ENCODE results near the gene TBX4.

The TBX4 gene

GRCh38 chr17:61492759-61493526 lies 40.7 kb downstream of the TBX4 start:
- TF ChIP-seq EP300 (IDR thresholded peaks at IDR 0.05; ENCODE audit: borderline replicate concordance), result no peak
- no peak for TF ChIP-seq TEAD4 (IDR thresholded peaks at IDR 0.05)
- TF ChIP-seq MAX (IDR thresholded peaks at IDR 0.05), result no peak
- no peak for TF ChIP-seq CEBPB (IDR thresholded peaks at IDR 0.05)
- no peak for TF ChIP-seq NFIC (IDR thresholded peaks at IDR 0.05)
- no peak for TF ChIP-seq TCF12 (IDR thresholded peaks at IDR 0.05; ENCODE audit: low read depth)
- no peak for TF ChIP-seq TAF1 (IDR thresholded peaks at IDR 0.05; ENCODE audit: low read depth)
- TF ChIP-seq CREB1 (IDR thresholded peaks at IDR 0.05; ENCODE audit: low read depth), result no peak
- no peak for TF ChIP-seq YY1 (IDR thresholded peaks at IDR 0.05; ENCODE audit: low read depth)
- no peak for TF ChIP-seq USF1 (IDR thresholded peaks at IDR 0.05)
- TF ChIP-seq FOXM1 (IDR thresholded peaks at IDR 0.05; ENCODE audit: borderline replicate concordance, low read depth), result no peak

GRCh38 chr17:61494325-61495160 lies 42.3 kb downstream of the TBX4 start:
- TF ChIP-seq NFIC (IDR thresholded peaks at IDR 0.05) (no peak), FOXM1 (IDR thresholded peaks at IDR 0.05; ENCODE audit: borderline replicate concordance, low read depth) (no peak), TAF1 (IDR thresholded peaks at IDR 0.05; ENCODE audit: low read depth) (no peak), ZBTB7A (IDR thresholded peaks at IDR 0.05; ENCODE audit: low read depth) (no peak), CEBPB (IDR thresholded peaks at IDR 0.05) (no peak), EGR1 (IDR thresholded peaks at IDR 0.05) (no peak), TEAD4 (IDR thresholded peaks at IDR 0.05) (no peak), CREB1 (IDR thresholded peaks at IDR 0.05; ENCODE audit: low read depth) (no peak), USF1 (IDR thresholded peaks at IDR 0.05) (no peak), RAD21 (IDR thresholded peaks at IDR 0.05; ENCODE audit: low read depth) (no peak), TCF12 (IDR thresholded peaks at IDR 0.05; ENCODE audit: low read depth) (no peak), EP300 (IDR thresholded peaks at IDR 0.05; ENCODE audit: borderline replicate concordance) (no peak), REST (IDR thresholded peaks at IDR 0.05; ENCODE audit: low read depth) (no peak)

- no peak for TF ChIP-seq RAD21 (IDR thresholded peaks at IDR 0.05; ENCODE audit: low read depth)
- no peak for TF ChIP-seq YY1 (IDR thresholded peaks at IDR 0.05; ENCODE audit: low read depth)
- TF ChIP-seq TCF12 (IDR thresholded peaks at IDR 0.05; ENCODE audit: low read depth), result no peak
- TF ChIP-seq USF1 (IDR thresholded peaks at IDR 0.05), result no peak
- no peak for TF ChIP-seq MAX (IDR thresholded peaks at IDR 0.05)
- TF ChIP-seq TEAD4 (IDR thresholded peaks at IDR 0.05), result no peak
- no peak for TF ChIP-seq ZBTB7A (IDR thresholded peaks at IDR 0.05; ENCODE audit: low read depth)
- no peak for TF ChIP-seq EGR1 (IDR thresholded peaks at IDR 0.05)
- no peak for TF ChIP-seq NFIC (IDR thresholded peaks at IDR 0.05)
- TF ChIP-seq CEBPB (IDR thresholded peaks at IDR 0.05), result no peak
- no peak for TF ChIP-seq REST (IDR thresholded peaks at IDR 0.05; ENCODE audit: low read depth)
- no peak for TF ChIP-seq CREB1 (IDR thresholded peaks at IDR 0.05; ENCODE audit: low read depth)
- no peak for TF ChIP-seq FOXM1 (IDR thresholded peaks at IDR 0.05; ENCODE audit: borderline replicate concordance, low read depth)
- no peak for TF ChIP-seq TAF1 (IDR thresholded peaks at IDR 0.05; ENCODE audit: low read depth)
- no peak for TF ChIP-seq EP300 (IDR thresholded peaks at IDR 0.05; ENCODE audit: borderline replicate concordance)
Measured at GRCh38 chr17:61495161-61495857, 43.1 kb downstream of the TBX4 start.

Data from Ishikawa (cell line).